ENCODE data around the gene VPS16. TPM values are rescaled to one million over a fixed set of nuclear protein-coding genes. Genes with fewer than 3 reads are reported as not detected.

The VPS16 gene
- total and polyA plus RNA-seq, 2 of the 13 experiments (the other 11 are each of a cell fraction or from before 2014, with no cell fraction given) = 34.2 to 35.4 TPM

- TF ChIP-seq, protein P1, sequence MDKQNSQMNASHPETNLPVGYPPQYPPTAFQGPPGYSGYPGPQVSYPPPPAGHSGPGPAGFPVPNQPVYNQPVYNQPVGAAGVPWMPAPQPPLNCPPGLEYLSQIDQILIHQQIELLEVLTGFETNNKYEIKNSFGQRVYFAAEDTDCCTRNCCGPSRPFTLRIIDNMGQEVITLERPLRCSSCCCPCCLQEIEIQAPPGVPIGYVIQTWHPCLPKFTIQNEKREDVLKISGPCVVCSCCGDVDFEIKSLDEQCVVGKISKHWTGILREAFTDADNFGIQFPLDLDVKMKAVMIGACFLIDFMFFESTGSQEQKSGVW (CRISPR knock-in tag; IDR thresholded peaks at IDR 0.05; ENCODE audit: borderline replicate concordance) = peak; percentile 90; the same call in 1 of the 2 replicates
- TF ChIP-seq CCDC6 (CRISPR knock-in tag; IDR thresholded peaks at IDR 0.05) (no peak), ZNF770 (CRISPR knock-in tag; IDR thresholded peaks at IDR 0.05) (no peak), SIX4 (CRISPR knock-in tag; IDR thresholded peaks at IDR 0.05) (no peak), NCOA2 (CRISPR knock-in tag; IDR thresholded peaks at IDR 0.05) (peak; percentile 64), ZNF382 (CRISPR knock-in tag; IDR thresholded peaks at IDR 0.05; ENCODE audit: borderline replicate concordance) (no peak), TMF1 (CRISPR knock-in tag; IDR thresholded peaks at IDR 0.05; ENCODE audit: low read depth) (no peak; the same call in 1 of the 2 replicates), ZMYM2 (CRISPR knock-in tag; IDR thresholded peaks at IDR 0.05) (peak; percentile 90; the same call in 1 of the 2 replicates), NFKB2 (CRISPR knock-in tag; IDR thresholded peaks at IDR 0.05; ENCODE audit: borderline replicate concordance) (peak; percentile 21; the same call in 1 of the 2 replicates), GZF1 (CRISPR knock-in tag; IDR thresholded peaks at IDR 0.05) (peak; percentile 84; the same call in 1 of the 2 replicates), ZSCAN21 (CRISPR knock-in tag; IDR thresholded peaks at IDR 0.05; ENCODE audit: borderline replicate concordance) (peak; percentile 70; the same call in 1 of the 2 replicates), TAF15 (IDR thresholded peaks at IDR 0.05; ENCODE audit: low read depth, low read length, poor library complexity, severe bottlenecking) (peak; percentile 58), RORA (CRISPR knock-in tag; IDR thresholded peaks at IDR 0.05) (no peak), FOXO4 (CRISPR knock-in tag; conservative IDR thresholded peaks at IDR 0.05) (no peak), ZNF17 (CRISPR knock-in tag; IDR thresholded peaks at IDR 0.05) (0 out of 2 replicates have a peak, but pooled peaks have one; percentile 45), SMARCE1 (IDR thresholded peaks at IDR 0.05; ENCODE audit: borderline replicate concordance) (no peak), PPARG (CRISPR knock-in tag; conservative IDR thresholded peaks at IDR 0.05) (peak; percentile 52; the same call in 1 of the 2 replicates), FOXM1 (CRISPR knock-in tag; IDR thresholded peaks at IDR 0.05) (no peak), ZNF781 (CRISPR knock-in tag; IDR thresholded peaks at IDR 0.05; ENCODE audit: borderline replicate concordance, not compliant biosample characterization) (no peak), ZNF841 (CRISPR knock-in tag; IDR thresholded peaks at IDR 0.05; ENCODE audit: borderline replicate concordance) (no peak)
- TF ChIP-seq, protein P2, sequence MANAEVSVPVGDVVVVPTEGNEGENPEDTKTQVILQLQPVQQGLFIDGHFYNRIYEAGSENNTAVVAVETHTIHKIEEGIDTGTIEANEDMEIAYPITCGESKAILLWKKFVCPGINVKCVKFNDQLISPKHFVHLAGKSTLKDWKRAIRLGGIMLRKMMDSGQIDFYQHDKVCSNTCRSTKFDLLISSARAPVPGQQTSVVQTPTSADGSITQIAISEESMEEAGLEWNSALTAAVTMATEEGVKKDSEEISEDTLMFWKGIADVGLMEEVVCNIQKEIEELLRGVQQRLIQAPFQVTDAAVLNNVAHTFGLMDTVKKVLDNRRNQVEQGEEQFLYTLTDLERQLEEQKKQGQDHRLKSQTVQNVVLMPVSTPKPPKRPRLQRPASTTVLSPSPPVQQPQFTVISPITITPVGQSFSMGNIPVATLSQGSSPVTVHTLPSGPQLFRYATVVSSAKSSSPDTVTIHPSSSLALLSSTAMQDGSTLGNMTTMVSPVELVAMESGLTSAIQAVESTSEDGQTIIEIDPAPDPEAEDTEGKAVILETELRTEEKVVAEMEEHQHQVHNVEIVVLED (CRISPR knock-in tag; IDR thresholded peaks at IDR 0.05; ENCODE audit: borderline replicate concordance) = peak; percentile 89
- TF ChIP-seq, protein P3, sequence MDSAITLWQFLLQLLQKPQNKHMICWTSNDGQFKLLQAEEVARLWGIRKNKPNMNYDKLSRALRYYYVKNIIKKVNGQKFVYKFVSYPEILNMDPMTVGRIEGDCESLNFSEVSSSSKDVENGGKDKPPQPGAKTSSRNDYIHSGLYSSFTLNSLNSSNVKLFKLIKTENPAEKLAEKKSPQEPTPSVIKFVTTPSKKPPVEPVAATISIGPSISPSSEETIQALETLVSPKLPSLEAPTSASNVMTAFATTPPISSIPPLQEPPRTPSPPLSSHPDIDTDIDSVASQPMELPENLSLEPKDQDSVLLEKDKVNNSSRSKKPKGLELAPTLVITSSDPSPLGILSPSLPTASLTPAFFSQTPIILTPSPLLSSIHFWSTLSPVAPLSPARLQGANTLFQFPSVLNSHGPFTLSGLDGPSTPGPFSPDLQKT (CRISPR knock-in tag; IDR thresholded peaks at IDR 0.05; ENCODE audit: borderline replicate concordance) = no peak
These were observed 32.6 kb downstream of the VPS16 start, which contains the start of gene PTPRA (continued) for GRCh38 chr20:2873010-2873746.

All from HepG2 (cell line).